T-cell (primary cell): ENCODE measurements around the gene RPS14. TPM values are rescaled to one million over a fixed set of nuclear protein-coding genes. Genes with fewer than 3 reads are reported as not detected.

Experiments used
- ATAC-seq, 4 experiments: fragments of 200-7000 bp in 3 of 4; fragments of 150-1000 bp in 1 of 4; cut with Tn5 transposase; replicated peaks in 1 of 4; 1 replicate in 3 of 4; 2 replicates in 1 of 4; pipeline ENCODE4 v1.10.0; 2021; ENCODE audit warnings: moderate library complexity in 3 of 4, mild to moderate bottlenecking in 2 of 4, moderate number of reproducible peaks in 1 of 4
- CTCF ChIA-PET, 2 donors: fragments of 300-600 bp; sonication (Branson Sonifier 250); formaldehyde crosslinking; loops; one replicate each; lab custom pipeline; 2022; ENCODE audit warnings: antibody characterized with exemption in 2 of 2; lab: Charles Lee
- POLR2A ChIA-PET, 2 donors: fragments of 300-600 bp; sonication (Branson Sonifier 250); formaldehyde crosslinking; loops; one replicate each; lab custom pipeline; 2022; ENCODE audit warnings: antibody characterized with exemption in 2 of 2; lab: Charles Lee
- DNase-seq, 35 experiments: peaks; one replicate each; pipeline versions ENCODE4 v3.0.0 to v3.0.0-alpha.2; 2013 to 2023
- H3K27ac ChIP-seq: one replicate; pipeline ENCODE4 v1.5.1; 2013; ENCODE audit warnings: low read length
- H3K27me3 ChIP-seq, 2 experiments: replicated peaks in 1 of 2; 1 replicate in 1 of 2; 2 replicates in 1 of 2; pipeline versions ENCODE4 v1.6.1 to v1.7.0; 2013; ENCODE audit warnings: low read length in 1 of 2, mixed read lengths in 1 of 2; ENCODE audit not compliant: control insufficient read depth in 2 of 2, insufficient read depth in 2 of 2; ENCODE audit errors: extremely low read depth in 1 of 2
- H3K36me3 ChIP-seq, 2 donors: 1 replicate in 1 of 2; 2 replicates in 1 of 2; pipeline versions ENCODE4 v1.6.1 to v1.7.0; 2013; ENCODE audit warnings: low read length in 1 of 2; ENCODE audit not compliant: control insufficient read depth in 2 of 2, insufficient read depth in 1 of 2; ENCODE audit errors: extremely low read depth in 1 of 2
- H3K4me1 ChIP-seq, 2 experiments: 1 replicate in 1 of 2; 2 replicates in 1 of 2; pipeline versions ENCODE4 v1.6.1 to v1.7.0; 2013; ENCODE audit warnings: low read length in 2 of 2, mixed read lengths in 1 of 2; ENCODE audit not compliant: insufficient read depth in 2 of 2, control insufficient read depth in 1 of 2; ENCODE audit errors: extremely low read depth in 1 of 2
- H3K4me3 ChIP-seq, 2 donors: 1 replicate in 1 of 2; 2 replicates in 1 of 2; pipeline versions ENCODE4 v1.5.1 to v1.7.0; 2013; ENCODE audit warnings: mild to moderate bottlenecking in 2 of 2, low read length in 1 of 2, moderate library complexity in 1 of 2; ENCODE audit not compliant: control insufficient read depth in 1 of 2; ENCODE audit errors: extremely low read depth in 1 of 2
- H3K9me3 ChIP-seq: 2 replicates; pipeline ENCODE4 v1.7.0; 2013
- H3K27ac Mint-ChIP-seq, 2 donors: one replicate each; pipeline ENCODE4 v1.8.0; 2020 to 2021; ENCODE audit warnings: mild to moderate bottlenecking in 2 of 2, mixed read lengths in 2 of 2
- H3K27me3 Mint-ChIP-seq, 2 donors: one replicate each; pipeline ENCODE4 v1.8.0; 2021 to 2022; ENCODE audit warnings: mixed read lengths in 2 of 2
- H3K36me3 Mint-ChIP-seq: one replicate; pipeline ENCODE4 v1.8.0; 2021; ENCODE audit warnings: mixed read lengths
- H3K4me1 Mint-ChIP-seq, 3 donors: one replicate each; pipeline ENCODE4 v1.8.0; 2020 to 2022; ENCODE audit warnings: mixed read lengths in 3 of 3, mild to moderate bottlenecking in 1 of 3
- H3K4me3 Mint-ChIP-seq, 3 donors: one replicate each; pipeline ENCODE4 v1.8.0; 2020 to 2022; ENCODE audit warnings: mild to moderate bottlenecking in 3 of 3, mixed read lengths in 3 of 3, moderate library complexity in 3 of 3
- H3K9me3 Mint-ChIP-seq, 3 donors: one replicate each; pipeline ENCODE4 v1.8.0; 2020 to 2022; ENCODE audit warnings: mixed read lengths in 3 of 3
- WGBS: methylation state at CpG from one replicate; pipeline ENCODE4 v1.1.5; 2013; ENCODE audit warnings: missing lambda C conversion rate; ENCODE audit not compliant: insufficient coverage; 5-methylcytosine and 5-hydroxymethylcytosine counted together
- total RNA-seq, 35 experiments: library from RNA in 6 of 35; stranded (reverse) in 6 of 35; fragments of 120-200 nt in 1 of 35; gene quantifications; one replicate each; pipeline versions ENCODE4 v1.2.1 to v1.2.4 and lab custom pipeline; 2013 to 2026

RPS14 gene
- total RNA-seq, 5 donors from 2014 or later (not counting 1 experiment from before 2014, with no cell fraction given) = 4,124 to 5,450 (median 5,009) TPM

DNA sequence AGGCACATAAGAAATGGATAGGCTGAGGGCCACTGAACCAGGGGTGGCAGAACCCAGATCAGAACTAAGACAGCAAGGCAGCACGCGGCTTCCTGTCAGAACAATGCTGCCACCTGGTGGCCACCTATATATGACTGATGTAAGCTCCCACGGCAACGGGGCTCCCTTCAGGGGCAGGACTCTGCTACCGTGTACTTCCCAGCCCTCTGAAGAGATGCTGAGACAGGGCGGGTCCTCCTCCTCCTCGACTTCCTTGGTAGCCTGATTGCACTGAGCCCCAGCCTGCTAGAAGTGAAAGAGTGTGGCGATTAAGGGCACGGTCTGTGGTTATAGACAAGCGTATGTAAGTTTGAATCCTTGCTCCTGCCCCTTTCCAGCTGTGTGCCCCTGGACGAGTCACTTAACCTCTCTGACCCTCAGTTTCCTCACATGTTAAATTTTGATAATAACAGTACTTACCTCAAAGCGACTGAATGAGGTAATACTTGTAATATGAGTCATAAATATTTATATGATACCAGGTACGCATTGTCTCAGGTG, 13.3 kb downstream of the RPS14 start:
- H3K27ac ChIP-seq = peak overlapping the region; percentile 2
- ChIA-PET POLR2A (interaction anchor here in 1 of 2 donors (1.0 kb wide), 1 partner anchor 25 kb away, joined by 5 read pairs; no protein-coding TSS in a partner anchor), CTCF (interaction anchor here (0.5 to 1.9 kb wide), 14 partner anchors 13 to 694 kb away, joined by 3 to 18 read pairs (median 3); partner anchors contain the start of genes CD74 (in 1 of the 2) and RPS14 (in 1 of the 2))
- H3K9me3 ChIP-seq = no peaks in the 10 kb centered on the region
- Mint-ChIP-seq H3K9me3 (no peaks in the 10 kb centered on the region), H3K4me3 (no peak overlapping the region), H3K27me3 (no peaks in the 10 kb centered on the region), H3K36me3 (no peaks in the 10 kb centered on the region), H3K27ac (peak overlapping the region; percentile 68 to 80), H3K4me1 (peaks cover 7 to 9% (median 8%) of the 10 kb centered on the region in 3 donors)
- peaks cover 0 to 3% of the 10 kb centered on the region in 2 donors for H3K36me3 ChIP-seq
- ATAC-seq (peak; percentile 94 to 98 (median 96)), DNase-seq (peak; percentile 76 to 96 (median 88))
- H3K4me1 ChIP-seq = peaks cover 2 to 6% of the 10 kb centered on the region in 2 experiments
- H3K27me3 ChIP-seq = no peaks in the 10 kb centered on the region
- no peak overlapping the region for H3K4me3 ChIP-seq
- 1% methylated on average over 6 of the region's 13 CpGs for WGBS

DNA sequence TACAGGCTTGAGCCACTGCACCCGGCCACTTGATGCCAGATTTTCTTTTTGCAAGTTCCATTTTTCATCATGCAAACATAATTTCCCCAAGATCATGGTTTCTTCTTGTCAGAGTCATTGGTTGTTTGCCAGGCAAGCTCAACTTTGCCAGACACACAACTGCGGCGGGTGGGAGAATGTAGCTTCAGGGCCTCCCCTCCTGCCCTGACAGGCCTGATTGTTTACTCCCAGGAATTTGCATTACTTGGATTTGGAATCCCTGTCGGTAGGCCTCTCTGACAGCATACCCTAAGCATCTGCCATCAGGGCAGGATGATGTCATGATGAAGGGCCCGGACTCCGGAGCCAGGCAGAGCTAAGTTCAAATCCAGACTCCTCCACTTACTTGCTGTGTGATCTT, 15.1 kb downstream of the RPS14 start:
- no peaks in the 10 kb centered on the region for H3K27me3 ChIP-seq
- no peak overlapping the region for H3K4me3 ChIP-seq
- no peak overlapping the region for H3K27ac Mint-ChIP-seq
- POLR2A ChIA-PET = interaction anchor here in 1 of 2 donors (0.7 kb wide), 1 partner anchor 23 kb away, joined by 4 read pairs; no protein-coding TSS in a partner anchor
- CTCF ChIA-PET = interaction anchor here in 1 of 2 donors (0.6 to 1.6 kb wide), 3 partner anchors 36 to 359 kb away, joined by 4 to 5 read pairs (median 4); no protein-coding TSS in a partner anchor
- ATAC-seq (no peak), DNase-seq (no peak)
- H3K36me3 ChIP-seq = no peaks in the 10 kb centered on the region
- no peak overlapping the region for H3K4me3 Mint-ChIP-seq
- H3K4me1 Mint-ChIP-seq = peaks cover 7 to 13% (median 9%) of the 10 kb centered on the region in 3 donors
- no peaks in the 10 kb centered on the region for H3K27me3 Mint-ChIP-seq
- no peaks in the 10 kb centered on the region for H3K9me3 ChIP-seq
- peaks cover 2 to 6% of the 10 kb centered on the region in 2 experiments for H3K4me1 ChIP-seq
- WGBS = 93% methylated on average over 4 of the region's 6 CpGs
- no peaks in the 10 kb centered on the region for H3K9me3 Mint-ChIP-seq
- H3K27ac ChIP-seq = no peak overlapping the region
- no peaks in the 10 kb centered on the region for H3K36me3 Mint-ChIP-seq

DNA sequence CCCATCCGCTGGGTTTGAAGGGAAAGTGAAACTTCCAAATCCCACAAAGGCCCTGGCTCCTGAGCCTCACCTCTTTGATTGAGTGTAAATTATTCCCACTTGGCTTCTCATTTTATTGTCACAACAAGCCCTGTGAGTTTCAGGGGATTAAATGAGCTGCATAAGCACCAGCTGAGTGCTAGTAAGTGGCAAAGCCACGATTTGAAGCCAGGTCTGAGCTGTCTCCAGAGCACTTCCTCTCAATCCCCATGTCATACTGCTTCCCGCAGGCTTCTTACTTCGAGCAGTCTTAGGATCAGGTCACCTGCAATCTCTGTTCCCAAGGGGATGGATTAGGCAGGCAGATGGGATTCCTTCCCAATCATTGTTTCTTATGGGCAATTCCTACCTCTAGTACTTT, 18.0 kb downstream of the RPS14 start:
- peaks cover 0 to 11% of the 10 kb centered on the region in 2 experiments for H3K27me3 ChIP-seq
- no peak overlapping the region for H3K27ac ChIP-seq
- no peak overlapping the region for H3K4me3 Mint-ChIP-seq
- WGBS = no CpG with 5 or more reads among the region's 4 CpGs
- no peaks in the 10 kb centered on the region for H3K9me3 Mint-ChIP-seq
- no peak overlapping the region for H3K4me3 ChIP-seq
- ChIA-PET POLR2A (no interaction called here), CTCF (no interaction called here)
- H3K36me3 Mint-ChIP-seq = no peaks in the 10 kb centered on the region
- H3K4me1 Mint-ChIP-seq = peaks cover 7 to 15% (median 9%) of the 10 kb centered on the region in 3 donors
- H3K36me3 ChIP-seq = no peaks in the 10 kb centered on the region
- DNase-seq (no peak), ATAC-seq (no peak)
- H3K27me3 Mint-ChIP-seq = peaks cover 0 to 5% of the 10 kb centered on the region in 2 donors
- H3K27ac Mint-ChIP-seq = no peak overlapping the region
- no peaks in the 10 kb centered on the region for H3K9me3 ChIP-seq
- peaks cover 2 to 6% of the 10 kb centered on the region in 2 experiments for H3K4me1 ChIP-seq

DNA sequence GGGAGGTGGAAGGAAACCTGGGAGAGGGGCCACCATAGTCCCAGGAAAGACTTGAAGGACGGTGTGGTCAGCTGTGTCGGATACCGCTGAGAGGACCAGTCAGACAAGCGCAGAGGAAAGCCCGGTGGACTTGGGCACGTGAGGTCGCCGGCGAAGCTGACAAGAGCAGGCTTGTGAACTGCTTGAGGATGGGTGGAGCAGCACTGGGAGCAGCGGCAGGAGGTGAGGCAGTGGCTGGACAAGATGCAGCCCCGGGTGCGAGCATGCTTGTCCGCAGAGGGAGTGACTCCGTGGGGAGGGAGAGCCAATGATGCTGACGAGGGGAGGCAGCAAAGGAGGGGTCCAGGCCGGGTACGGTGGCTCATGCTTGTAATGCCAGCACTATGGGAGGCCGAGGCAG, 18.5 kb downstream of the RPS14 start:
- H3K27ac Mint-ChIP-seq = no peak overlapping the region
- no peak for ATAC-seq
- Histone ChIP-seq H3K9me3 (no peaks in the 10 kb centered on the region), H3K4me3 (no peak overlapping the region), H3K27ac (no peak overlapping the region), H3K4me1 (peaks cover 0 to 2% of the 10 kb centered on the region in 2 experiments), H3K27me3 (peaks cover 0 to 11% of the 10 kb centered on the region in 2 experiments), H3K36me3 (no peaks in the 10 kb centered on the region)
- POLR2A ChIA-PET = no interaction called here
- peaks cover 0 to 5% of the 10 kb centered on the region in 2 donors for H3K27me3 Mint-ChIP-seq
- H3K9me3 Mint-ChIP-seq = no peaks in the 10 kb centered on the region
- no peaks in the 10 kb centered on the region for H3K36me3 Mint-ChIP-seq
- CTCF ChIA-PET = no interaction called here
- peaks cover 3 to 11% (median 4%) of the 10 kb centered on the region in 3 donors for H3K4me1 Mint-ChIP-seq
- WGBS = 90% methylated on average over 17 of the region's 18 CpGs
- no peak overlapping the region for H3K4me3 Mint-ChIP-seq
- DNase-seq = no peak

DNA sequence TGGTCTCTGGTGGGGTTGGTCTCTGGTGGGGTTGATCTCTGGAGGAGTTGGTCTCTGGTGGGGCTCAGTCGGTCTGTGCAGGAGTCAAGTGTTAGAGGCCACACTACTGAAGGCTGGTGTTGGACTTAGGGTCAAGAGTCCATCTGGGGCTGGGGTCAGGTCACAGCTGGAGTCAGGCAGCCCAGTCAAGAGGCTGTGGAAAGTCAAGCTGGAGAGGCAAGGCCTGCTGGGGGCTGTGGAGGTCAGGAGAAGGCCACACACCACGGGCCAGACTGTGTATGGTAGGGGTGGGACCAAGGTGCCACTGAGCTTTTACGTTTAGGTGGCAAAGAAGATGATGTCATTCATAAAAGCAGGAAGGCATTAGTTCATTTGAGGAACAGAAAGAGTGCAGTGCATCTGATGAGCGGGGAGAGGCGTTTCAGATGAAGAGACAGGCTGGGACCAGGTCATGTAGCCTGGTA, 20.1 kb downstream of the RPS14 start:
- no peaks in the 10 kb centered on the region for H3K36me3 Mint-ChIP-seq
- H3K27me3 ChIP-seq = peaks cover 0 to 17% of the 10 kb centered on the region in 2 experiments
- no peak overlapping the region for H3K4me3 ChIP-seq
- ChIA-PET CTCF (no interaction called here), POLR2A (no interaction called here)
- peaks cover 0 to 8% (median 0%) of the 10 kb centered on the region in 3 donors for H3K4me1 Mint-ChIP-seq
- no peaks in the 10 kb centered on the region for H3K36me3 ChIP-seq
- peaks cover 3 to 5% of the 10 kb centered on the region in 2 donors for H3K27me3 Mint-ChIP-seq
- DNase-seq = no peak
- peak overlapping the region in 1 of 2 donors; percentile 44 for H3K27ac Mint-ChIP-seq
- H3K4me3 Mint-ChIP-seq = no peak overlapping the region
- no peaks in the 10 kb centered on the region for H3K9me3 Mint-ChIP-seq
- no peak overlapping the region for H3K27ac ChIP-seq
- no peaks in the 10 kb centered on the region for H3K9me3 ChIP-seq
- no peak for ATAC-seq
- 75% methylated on average over 5 of the region's 5 CpGs for WGBS
- H3K4me1 ChIP-seq = no peaks in the 10 kb centered on the region

DNA sequence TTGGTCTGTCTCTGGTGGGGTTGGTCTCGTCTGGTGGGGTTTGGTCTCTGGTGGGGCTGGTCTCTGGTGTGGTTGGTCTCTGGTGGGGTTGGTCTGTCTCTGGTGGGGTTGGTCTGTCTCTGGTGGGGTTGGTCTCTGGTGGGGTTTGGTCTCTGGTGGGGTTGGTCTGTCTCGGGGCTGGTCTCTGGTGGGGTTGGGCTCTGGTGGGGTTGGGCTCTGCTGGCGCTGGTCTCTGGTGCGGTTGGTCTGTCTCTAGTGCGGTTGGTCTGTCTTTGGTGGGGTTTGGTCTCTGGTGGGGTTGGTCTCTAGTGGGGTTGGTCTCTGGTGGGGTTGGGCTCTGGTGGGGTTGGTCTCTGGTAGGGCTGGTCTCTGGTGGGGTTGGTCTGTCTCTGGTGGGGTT, 20.6 kb downstream of the RPS14 start:
- ChIA-PET POLR2A (no interaction called here), CTCF (no interaction called here)
- H3K4me1 Mint-ChIP-seq = peaks cover 0 to 8% (median 0%) of the 10 kb centered on the region in 3 donors
- no peak overlapping the region for H3K27ac Mint-ChIP-seq
- Histone ChIP-seq H3K4me1 (no peaks in the 10 kb centered on the region), H3K36me3 (no peaks in the 10 kb centered on the region), H3K4me3 (no peak overlapping the region), H3K27ac (no peak overlapping the region), H3K27me3 (peaks cover 0 to 17% of the 10 kb centered on the region in 2 experiments), H3K9me3 (no peaks in the 10 kb centered on the region)
- DNase-seq (no peak), ATAC-seq (no peak)
- WGBS = 100% methylated on average over 4 of the region's 5 CpGs
- H3K9me3 Mint-ChIP-seq = no peaks in the 10 kb centered on the region
- H3K36me3 Mint-ChIP-seq = no peaks in the 10 kb centered on the region
- peaks cover 4 to 5% of the 10 kb centered on the region in 2 donors for H3K27me3 Mint-ChIP-seq
- no peak overlapping the region for H3K4me3 Mint-ChIP-seq
